Esophagus squamous epithelium (tissue), 5 donors: ENCODE data around the gene GEN1. TPM values are rescaled to one million over a fixed set of nuclear protein-coding genes. Genes with fewer than 3 reads are reported as not detected.

Source experiments
- DNase-seq: peaks from one replicate; lab custom pipeline; 2025; lab: John Stamatoyannopoulos, UW
- H3K27ac ChIP-seq, 4 donors: fragments of 200-600 bp; sonication (generic); one replicate each; pipeline ENCODE4 v1.5.1; 2016 to 2019; ENCODE audit warnings: mild to moderate bottlenecking in 1 of 4
- H3K27me3 ChIP-seq, 4 donors: fragments of 200-600 bp; sonication (generic); 1 replicate in 3 of 4; 2 replicates in 1 of 4; pipeline versions ENCODE4 v1.5.1 to v1.6.0; 2017 to 2021; ENCODE audit warnings: antibody characterized with exemption in 1 of 4
- H3K36me3 ChIP-seq, 3 donors: fragments of 200-600 bp; sonication (generic); one replicate each; pipeline ENCODE4 v1.5.1; 2016 to 2019
- H3K4me1 ChIP-seq, 3 donors: fragments of 200-600 bp; sonication (generic); one replicate each; pipeline ENCODE4 v1.5.1; 2017 to 2019
- H3K4me3 ChIP-seq, 4 donors: fragments of 200-600 bp; sonication (generic); 1 replicate in 3 of 4; 2 replicates in 1 of 4; pipeline ENCODE4 v1.5.1; 2016 to 2019; ENCODE audit warnings: mild to moderate bottlenecking in 2 of 4, moderate library complexity in 1 of 4
- H3K9me3 ChIP-seq, 3 donors: fragments of 200-600 bp; sonication (generic); one replicate each; pipeline ENCODE4 v1.5.1; 2016 to 2019
- CTCF ChIP-seq, 6 experiments: fragments of 450-650 bp in 4 of 6; fragments of 200-600 bp in 2 of 6; sonication (generic) in 2 of 6; IDR thresholded peaks; one replicate each; pipeline ENCODE4 v1.5.1; 2016 to 2019; ENCODE audit warnings: antibody characterized with exemption in 6 of 6, mild to moderate bottlenecking in 4 of 6, moderate library complexity in 4 of 6
- POLR2A ChIP-seq, 4 donors: fragments of 450-650 bp; IDR thresholded peaks; one replicate each; pipeline ENCODE4 v1.6.1; 2017; ENCODE audit warnings: antibody characterized with exemption in 4 of 4, mild to moderate bottlenecking in 4 of 4, moderate library complexity in 3 of 4
- WGBS, 2 donors: methylation state at CpG; one replicate each; pipeline ENCODE4 v1.1.5; 2018; 5-methylcytosine and 5-hydroxymethylcytosine counted together
- intact Hi-C: fragments of 100-400 bp; cut with DNase I; formaldehyde crosslinking; loops from one replicate; pipeline ENCODE4 v1.15.0; 2022
- total RNA-seq, 4 donors: library from RNA; depleted of rRNA; stranded (reverse); fragments of >200 nt; gene quantifications; one replicate each; pipeline ENCODE4 v1.1.0, GENCODE V29; 2016
- donor health status: DM: yes; HTN: yes; CAD: no.

The GEN1 gene
- total RNA-seq, 4 donors from 2014 or later = 10.2 to 23.4 (median 18.9) TPM

- H3K4me3 ChIP-seq = no peak overlapping the region
- H3K27me3 ChIP-seq = peaks cover 0 to 55% (median 0%) of the 10 kb centered on the region in 4 donors
- H3K36me3 ChIP-seq = no peaks in the 10 kb centered on the region
- no peaks in the 10 kb centered on the region for H3K9me3 ChIP-seq
- WGBS, 2 donors = 36 to 53% methylated on average over 1 of the region's 1 CpG
- no peak for DNase-seq
- peak overlapping the region; percentile 25 to 84 (median 82) for H3K27ac ChIP-seq
- no peak for TF ChIP-seq CTCF (IDR thresholded peaks at IDR 0.05)
- TF ChIP-seq POLR2A (IDR thresholded peaks at IDR 0.05) = no peak
- peaks cover 16 to 66% (median 35%) of the 10 kb centered on the region in 3 donors for H3K4me1 ChIP-seq
- intact Hi-C loops = no loop called here
Measured at GRCh38 chr2:17814601-17815000, 60.7 kb downstream of the GEN1 start.

- peak overlapping the region; percentile 81 to 84 (median 82) for H3K27ac ChIP-seq
- H3K9me3 ChIP-seq = no peaks in the 10 kb centered on the region
- peaks cover 0 to 51% (median 0%) of the 10 kb centered on the region in 4 donors for H3K27me3 ChIP-seq
- intact Hi-C loops = no loop called here
- no peak for DNase-seq
- 40 to 72% methylated on average over 8 of the region's 8 CpGs for WGBS, 2 donors
- H3K4me3 ChIP-seq = no peak overlapping the region
- peaks cover 16 to 67% (median 35%) of the 10 kb centered on the region in 3 donors for H3K4me1 ChIP-seq
- TF ChIP-seq CTCF (IDR thresholded peaks at IDR 0.05) = no peak
- no peaks in the 10 kb centered on the region for H3K36me3 ChIP-seq
Measured at GRCh38 chr2:17815468-17816184, 61.7 kb downstream of the GEN1 start.

GRCh38 chr2:17816396-17817245 is 62.7 kb downstream of the GEN1 start, which contains the start of gene MSGN1:
MSGN1 (plus strand) TSS chr2:17816460; CDS start chr2:17816519, 59 bp downstream.
- intact Hi-C loops = no loop called here
- Histone ChIP-seq H3K4me3 (no peak within 1 kb of the TSS), H3K27ac (peak within 1 kb of the TSS; percentile 81 to 84 (median 82)), H3K27me3 (peaks cover 0 to 48% (median 0%) of the 10 kb centered on the region in 4 donors), H3K4me1 (peaks cover 16 to 74% (median 39%) of the 10 kb centered on the region in 3 donors), H3K9me3 (no peaks in the 10 kb centered on the region), H3K36me3 (no peaks in the 10 kb centered on the region)
- TF ChIP-seq POLR2A (IDR thresholded peaks at IDR 0.05) (no peak), CTCF (IDR thresholded peaks at IDR 0.05) (no peak)
- no peak for DNase-seq
- 75 to 76% methylated on average over 6 to 16 of the region's 26 CpGs for WGBS, 2 donors

GRCh38 chr2:17818235-17818815 is 64.4 kb downstream of the GEN1 start:
- Histone ChIP-seq H3K4me1 (peaks cover 16 to 71% (median 35%) of the 10 kb centered on the region in 3 donors), H3K27ac (peak overlapping the region in 3 of 4 donors; percentile 75 to 84 (median 81)), H3K9me3 (no peaks in the 10 kb centered on the region), H3K36me3 (no peaks in the 10 kb centered on the region), H3K27me3 (peaks cover 0 to 46% (median 0%) of the 10 kb centered on the region in 4 donors), H3K4me3 (no peak overlapping the region)
- TF ChIP-seq CTCF (IDR thresholded peaks at IDR 0.05) = no peak
- no peak for TF ChIP-seq POLR2A (IDR thresholded peaks at IDR 0.05)
- no peak for DNase-seq
- intact Hi-C loops = no loop called here
- 60 to 82% methylated on average over 2 of the region's 2 CpGs for WGBS, 2 donors
